Ectodermal cell (in vitro differentiated cells): ENCODE results near the gene A3GALT2.
A peak's percentile ranks its signal among the peaks of the same experiment; 100 is the strongest.

ENCODE experiments used
- H3K27ac ChIP-seq: 2 replicates; pipeline ENCODE4 v1.7.0; 2013; ENCODE audit warnings: mild to moderate bottlenecking, low read depth, low read length; ENCODE audit not compliant: insufficient read depth, poor library complexity, severe bottlenecking
- H3K27me3 ChIP-seq: 2 replicates; pipeline ENCODE4 v1.7.0; 2013; ENCODE audit warnings: mild to moderate bottlenecking, low read length; ENCODE audit not compliant: insufficient read depth, control insufficient read depth, poor library complexity, severe bottlenecking
- H3K36me3 ChIP-seq: one replicate; pipeline ENCODE4 v1.7.0; 2013; ENCODE audit warnings: low read length; ENCODE audit not compliant: control insufficient read depth, insufficient read depth
- H3K4me1 ChIP-seq: one replicate; pipeline ENCODE4 v1.7.0; 2013; ENCODE audit warnings: low read length; ENCODE audit not compliant: control insufficient read depth, insufficient read depth
- H3K4me3 ChIP-seq: 2 replicates; pipeline ENCODE4 v1.7.0; 2013; ENCODE audit warnings: low read depth, low read length, control low read depth; ENCODE audit not compliant: insufficient read depth
- H3K9me3 ChIP-seq: 2 replicates; pipeline ENCODE4 v1.7.0; 2013; ENCODE audit warnings: mild to moderate bottlenecking, low read length, moderate library complexity; ENCODE audit not compliant: control insufficient read depth
- WGBS, 2 experiments: methylation state at CpG; one replicate each; pipeline ENCODE4 v1.1.7; 2013; ENCODE audit warnings: missing lambda C conversion rate in 2 of 2; 5-methylcytosine and 5-hydroxymethylcytosine counted together

A3GALT2 gene

GRCh38 chr1:33324677-33325575, 4.0 kb upstream of the A3GALT2 start:
- H3K27ac ChIP-seq, result no peak overlapping the region

DNA sequence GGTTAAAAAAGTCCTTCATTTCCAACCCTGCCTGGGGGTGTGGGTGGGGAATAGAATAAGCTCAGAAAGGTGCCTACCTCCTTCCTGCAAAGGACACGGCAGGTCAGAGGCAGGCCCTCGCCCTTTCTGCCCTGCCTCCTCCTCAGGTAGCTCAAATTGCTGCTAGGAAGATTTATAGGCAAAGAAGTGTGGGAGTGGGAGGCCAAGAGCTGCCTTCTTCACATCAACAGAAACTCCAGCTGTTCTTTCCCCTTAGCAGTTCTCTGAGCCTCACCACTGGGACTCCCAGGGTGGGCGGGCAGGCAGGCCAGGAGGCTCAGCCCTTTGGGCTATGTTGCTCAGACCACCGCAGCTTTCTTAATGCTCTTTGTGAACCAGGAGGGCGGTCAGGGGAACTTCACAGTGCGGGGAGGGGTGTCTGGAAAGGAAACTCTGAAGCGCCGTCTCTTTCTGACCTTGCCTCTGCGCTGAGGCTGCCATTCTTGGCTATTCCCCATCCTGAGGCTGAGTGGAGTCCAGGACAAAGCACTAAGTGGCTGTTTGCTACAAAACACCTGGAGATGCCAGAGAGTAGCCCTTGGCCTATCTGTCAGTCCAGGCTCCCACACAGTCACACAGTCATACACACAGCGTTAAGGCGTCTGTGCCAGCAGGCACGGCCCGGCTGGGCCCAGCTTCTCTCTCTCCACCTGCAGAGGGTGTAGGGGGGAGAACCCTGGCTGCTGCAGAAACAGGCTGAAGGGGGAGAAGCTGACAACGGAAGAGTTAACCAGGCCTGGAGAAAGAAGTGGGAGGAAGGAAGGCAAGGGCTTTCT, 3.0 kb upstream of the A3GALT2 start:
- Histone ChIP-seq H3K36me3 (peaks cover 49% of the 10 kb centered on the region), H3K4me3 (no peak overlapping the region), H3K27ac (peak overlapping the region; percentile 20), H3K4me1 (no peaks in the 10 kb centered on the region), H3K27me3 (no peaks in the 10 kb centered on the region), H3K9me3 (no peaks in the 10 kb centered on the region)
- WGBS, 2 experiments, result 83 to 90% methylated on average over 14 of the region's 14 CpGs

More at GRCh38 chr1:33324677-33325575, 4.0 kb upstream of the A3GALT2 start:
- Histone ChIP-seq H3K27me3 (no peaks in the 10 kb centered on the region), H3K36me3 (peaks cover 58% of the 10 kb centered on the region), H3K4me3 (no peak overlapping the region), H3K4me1 (no peaks in the 10 kb centered on the region), H3K9me3 (no peaks in the 10 kb centered on the region)
- WGBS, 2 experiments, result 93 to 94% methylated on average over 22 of the region's 22 CpGs

DNA sequence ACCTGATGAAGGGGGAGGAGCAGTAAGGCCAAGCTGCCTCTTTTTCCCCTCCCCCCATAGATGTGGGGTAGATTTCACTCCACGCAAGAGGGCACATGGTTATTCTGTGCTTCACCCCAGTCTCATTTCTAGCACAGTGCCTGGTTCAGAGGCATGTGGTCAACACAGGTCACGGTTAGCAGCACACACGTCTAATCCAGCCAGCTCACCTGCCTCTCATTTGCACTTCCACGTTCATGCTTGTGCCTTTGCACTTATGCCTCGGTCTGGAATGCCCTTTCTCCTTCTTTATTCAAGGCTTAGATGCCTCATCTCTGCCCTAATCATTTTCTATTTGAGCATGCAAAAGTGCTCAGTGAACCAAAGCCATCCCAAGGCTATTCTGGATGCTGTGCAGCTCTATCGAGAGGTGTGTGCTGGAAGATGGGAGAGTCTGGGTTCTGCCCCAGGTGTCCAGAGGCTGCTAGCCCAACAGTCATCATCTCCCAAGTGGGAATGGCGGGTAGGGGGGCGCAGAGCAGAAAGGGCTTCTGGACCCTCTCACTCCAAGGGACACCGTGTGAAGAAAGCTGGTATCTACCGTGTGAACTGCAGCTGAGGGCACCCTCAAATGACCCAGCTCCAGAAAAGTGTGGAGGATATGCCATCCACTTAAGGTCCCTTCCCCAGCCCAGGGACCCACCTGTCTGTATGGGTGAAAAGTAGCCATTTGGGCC, 2.1 kb upstream of the A3GALT2 start:
- no peaks in the 10 kb centered on the region for H3K9me3 ChIP-seq
- no peak overlapping the region for H3K4me3 ChIP-seq
- WGBS, 2 experiments, result 93 to 97% methylated on average over 10 of the region's 10 CpGs
- no peaks in the 10 kb centered on the region for H3K27me3 ChIP-seq
- H3K4me1 ChIP-seq, result peaks cover 6% of the 10 kb centered on the region
- no peak overlapping the region for H3K27ac ChIP-seq
- H3K36me3 ChIP-seq, result peaks cover 41% of the 10 kb centered on the region

DNA sequence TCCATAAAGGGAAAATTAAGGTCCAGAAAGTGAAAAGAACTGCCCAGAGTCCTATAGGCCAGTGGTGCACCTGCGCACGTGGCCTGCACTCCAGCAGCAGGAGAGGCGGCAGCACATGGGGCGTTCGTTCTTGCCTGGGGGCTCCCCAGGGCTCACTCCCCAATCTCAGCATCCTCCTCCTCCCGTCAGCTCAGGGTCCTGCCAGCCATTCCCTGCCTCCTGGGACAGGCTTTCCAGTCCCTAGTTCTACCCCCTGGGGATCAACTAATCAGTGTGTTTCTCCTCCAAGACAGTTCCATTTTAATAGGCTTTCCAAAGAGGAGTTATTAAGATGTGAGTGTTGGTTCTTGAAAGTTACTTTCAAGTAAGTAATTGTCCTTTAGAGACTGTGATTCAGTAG, 1.2 kb upstream of the A3GALT2 start:
- no peak overlapping the region for H3K27ac ChIP-seq
- no peaks in the 10 kb centered on the region for H3K27me3 ChIP-seq
- no peak overlapping the region for H3K4me3 ChIP-seq
- H3K4me1 ChIP-seq, result peaks cover 6% of the 10 kb centered on the region
- H3K36me3 ChIP-seq, result peaks cover 34% of the 10 kb centered on the region
- 90 to 91% methylated on average over 6 of the region's 6 CpGs for WGBS, 2 experiments
- H3K9me3 ChIP-seq, result no peaks in the 10 kb centered on the region

- Histone ChIP-seq H3K36me3 (peaks cover 31% of the 10 kb centered on the region), H3K4me1 (peaks cover 6% of the 10 kb centered on the region), H3K27ac (no peak overlapping the region), H3K9me3 (no peaks in the 10 kb centered on the region), H3K27me3 (no peaks in the 10 kb centered on the region), H3K4me3 (no peak overlapping the region)
- 91 to 95% methylated on average over 5 of the region's 5 CpGs for WGBS, 2 experiments
These were observed 280 bp upstream of the A3GALT2 start for GRCh38 chr1:33321178-33321577.

GRCh38 chr1:33319949-33320618, 814 bp downstream of the A3GALT2 start:
- Histone ChIP-seq H3K9me3 (no peaks in the 10 kb centered on the region), H3K4me3 (no peak overlapping the region)
- 88 to 89% methylated on average over 12 of the region's 12 CpGs for WGBS, 2 experiments

GRCh38 chr1:33319186-33319948, 1.5 kb downstream of the A3GALT2 start:
- WGBS, 2 experiments, result 84 to 86% methylated on average over 9 of the region's 9 CpGs
- no peaks in the 10 kb centered on the region for H3K27me3 ChIP-seq

More at GRCh38 chr1:33319949-33320618, 814 bp downstream of the A3GALT2 start:
- Histone ChIP-seq H3K4me1 (peaks cover 6% of the 10 kb centered on the region), H3K36me3 (peaks cover 21% of the 10 kb centered on the region), H3K27ac (no peak overlapping the region), H3K27me3 (no peaks in the 10 kb centered on the region)

GRCh38 chr1:33317946-33318345, 3.0 kb downstream of the A3GALT2 start:
- Histone ChIP-seq H3K4me3 (no peak overlapping the region), H3K36me3 (peaks cover 5% of the 10 kb centered on the region), H3K9me3 (no peaks in the 10 kb centered on the region), H3K27me3 (no peaks in the 10 kb centered on the region), H3K4me1 (peaks cover 6% of the 10 kb centered on the region), H3K27ac (no peak overlapping the region)
- WGBS, 2 experiments, result 66 to 67% methylated on average over 5 of the region's 6 CpGs

More at GRCh38 chr1:33319186-33319948, 1.5 kb downstream of the A3GALT2 start:
- Histone ChIP-seq H3K4me3 (no peak overlapping the region), H3K9me3 (no peaks in the 10 kb centered on the region), H3K27ac (no peak overlapping the region), H3K36me3 (peaks cover 14% of the 10 kb centered on the region), H3K4me1 (peaks cover 6% of the 10 kb centered on the region)

- Histone ChIP-seq H3K9me3 (no peaks in the 10 kb centered on the region), H3K36me3 (no peaks in the 10 kb centered on the region), H3K27ac (no peak overlapping the region), H3K27me3 (no peaks in the 10 kb centered on the region), H3K4me1 (peaks cover 6% of the 10 kb centered on the region), H3K4me3 (no peak overlapping the region)
- 81 to 100% methylated on average over 1 of the region's 1 CpG for WGBS, 2 experiments
These were observed 3.5 kb downstream of the A3GALT2 start for GRCh38 chr1:33317354-33317753.
